ENCODE measurements around the gene SAMD4B. TPM values are rescaled to one million over a fixed set of nuclear protein-coding genes. Genes with fewer than 3 reads are reported as not detected.

Gene SAMD4B
- total and polyA plus RNA-seq, 2 donors from 2014 or later, result 92.9 to 100 TPM

DNA sequence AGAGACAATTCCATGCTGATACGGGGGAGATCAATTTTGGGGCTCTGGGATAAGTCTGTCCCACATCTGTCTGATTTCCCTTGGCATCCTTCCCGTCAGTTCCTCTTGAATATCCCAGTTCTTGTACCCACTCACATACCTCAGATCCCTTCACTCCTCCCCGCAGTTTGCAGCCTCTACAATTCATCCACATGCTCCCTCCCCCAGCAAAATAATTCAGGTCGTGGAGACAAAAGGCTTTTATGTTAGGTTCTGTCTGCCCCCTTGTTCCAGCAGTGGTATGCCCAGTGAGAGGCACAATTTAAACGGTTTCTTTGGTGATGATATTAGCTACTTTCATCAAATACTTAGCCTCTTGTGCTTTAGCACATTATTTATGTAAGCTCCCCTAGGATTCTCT lies 83.9 kb downstream of the SAMD4B start:
- TF ChIP-seq, protein P1, sequence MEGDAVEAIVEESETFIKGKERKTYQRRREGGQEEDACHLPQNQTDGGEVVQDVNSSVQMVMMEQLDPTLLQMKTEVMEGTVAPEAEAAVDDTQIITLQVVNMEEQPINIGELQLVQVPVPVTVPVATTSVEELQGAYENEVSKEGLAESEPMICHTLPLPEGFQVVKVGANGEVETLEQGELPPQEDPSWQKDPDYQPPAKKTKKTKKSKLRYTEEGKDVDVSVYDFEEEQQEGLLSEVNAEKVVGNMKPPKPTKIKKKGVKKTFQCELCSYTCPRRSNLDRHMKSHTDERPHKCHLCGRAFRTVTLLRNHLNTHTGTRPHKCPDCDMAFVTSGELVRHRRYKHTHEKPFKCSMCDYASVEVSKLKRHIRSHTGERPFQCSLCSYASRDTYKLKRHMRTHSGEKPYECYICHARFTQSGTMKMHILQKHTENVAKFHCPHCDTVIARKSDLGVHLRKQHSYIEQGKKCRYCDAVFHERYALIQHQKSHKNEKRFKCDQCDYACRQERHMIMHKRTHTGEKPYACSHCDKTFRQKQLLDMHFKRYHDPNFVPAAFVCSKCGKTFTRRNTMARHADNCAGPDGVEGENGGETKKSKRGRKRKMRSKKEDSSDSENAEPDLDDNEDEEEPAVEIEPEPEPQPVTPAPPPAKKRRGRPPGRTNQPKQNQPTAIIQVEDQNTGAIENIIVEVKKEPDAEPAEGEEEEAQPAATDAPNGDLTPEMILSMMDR (IDR thresholded peaks at IDR 0.05; ENCODE audit: borderline replicate concordance, extremely low read depth, insufficient read depth), result no peak
- Histone ChIP-seq H3K36me3 (ENCODE audit: control insufficient read depth in 2 of 3, insufficient read depth in 3 of 3, low read length in 3 of 3) (no peaks in the 10 kb centered on the region), H3K27ac (ENCODE audit: low read depth in 2 of 2, low read length in 2 of 2) (no peak overlapping the region), H3K27me3 (ENCODE audit: control insufficient read depth, insufficient read depth, low read length) (no peaks in the 10 kb centered on the region), H3K9me3 (ENCODE audit: control insufficient read depth in 2 of 3, insufficient read depth in 1 of 3, low read length in 3 of 3) (no peaks in the 10 kb centered on the region), H3K4me1 (ENCODE audit: control insufficient read depth in 2 of 3, insufficient read depth in 2 of 3, low read depth in 1 of 3, low read length in 3 of 3) (peaks cover 0 to 5% (median 3%) of the 10 kb centered on the region in 3 donors), H3K4me3 (ENCODE audit: low read length in 3 of 3) (no peak overlapping the region), H3K9ac (ENCODE audit: low read length in 3 of 3) (no peak overlapping the region)
- DNase-seq (no peak), FAIRE-seq (no peak)
- intact Hi-C loops (cut with DNase I), result no loop called here

GRCh38 chr19:39427707-39428106 lies 85.5 kb downstream of the SAMD4B start:
- Histone ChIP-seq H3K4me3 (ENCODE audit: low read length in 3 of 3) (peak overlapping the region in 1 of 3 donors; percentile 16), H3K27me3 (ENCODE audit: control insufficient read depth, insufficient read depth, low read length) (no peaks in the 10 kb centered on the region), H3K4me1 (ENCODE audit: control insufficient read depth in 2 of 3, insufficient read depth in 2 of 3, low read depth in 1 of 3, low read length in 3 of 3) (peaks cover 0 to 5% (median 3%) of the 10 kb centered on the region in 3 donors), H3K9me3 (ENCODE audit: control insufficient read depth in 2 of 3, insufficient read depth in 1 of 3, low read length in 3 of 3) (no peaks in the 10 kb centered on the region), H3K9ac (ENCODE audit: low read length in 3 of 3) (no peak overlapping the region), H3K27ac (ENCODE audit: low read depth in 2 of 2, low read length in 2 of 2) (no peak overlapping the region), H3K36me3 (ENCODE audit: control insufficient read depth in 2 of 3, insufficient read depth in 3 of 3, low read length in 3 of 3) (peaks cover 0 to 4% (median under 1%) of the 10 kb centered on the region in 3 donors)
- no peak for DNase-seq
- intact Hi-C loops (cut with DNase I), result no loop called here
- TF ChIP-seq, protein P1 (IDR thresholded peaks at IDR 0.05; ENCODE audit: borderline replicate concordance, extremely low read depth, insufficient read depth), result no peak
- no peak for FAIRE-seq

- no peak for FAIRE-seq
- peak overlapping the region in 1 of 3 donors; percentile 39 for H3K4me3 ChIP-seq (ENCODE audit: low read length in 3 of 3)
- H3K36me3 ChIP-seq (ENCODE audit: control insufficient read depth in 2 of 3, insufficient read depth in 3 of 3, low read length in 3 of 3), result peaks cover 3 to 12% (median 5%) of the 10 kb centered on the region in 3 donors
- no peaks in the 10 kb centered on the region for H3K9me3 ChIP-seq (ENCODE audit: control insufficient read depth in 2 of 3, insufficient read depth in 1 of 3, low read length in 3 of 3)
- H3K4me1 ChIP-seq (ENCODE audit: control insufficient read depth in 2 of 3, insufficient read depth in 2 of 3, low read depth in 1 of 3, low read length in 3 of 3), result peaks cover 0 to 5% (median 3%) of the 10 kb centered on the region in 3 donors
- TF ChIP-seq, protein P1 (IDR thresholded peaks at IDR 0.05; ENCODE audit: borderline replicate concordance, extremely low read depth, insufficient read depth), result no peak
- no peaks in the 10 kb centered on the region for H3K27me3 ChIP-seq (ENCODE audit: control insufficient read depth, insufficient read depth, low read length)
- DNase-seq, result peak; percentile 92 to 98 (median 93)
- no peak overlapping the region for H3K9ac ChIP-seq (ENCODE audit: low read length in 3 of 3)
- H3K27ac ChIP-seq (ENCODE audit: low read depth in 2 of 2, low read length in 2 of 2), result peak overlapping the region; percentile 53 to 65
- intact Hi-C loops (cut with DNase I), result no loop called here
Observed at GRCh38 chr19:39428283-39429112, 86.3 kb downstream of the SAMD4B start.
